Myocyte (in vitro differentiated cells): Measurements from ENCODE around the gene TRAPPC10. TPM values are rescaled to one million over a fixed set of nuclear protein-coding genes. Genes with fewer than 3 reads are reported as not detected.
"Not testable (repeated sequence)": the region's sequence is repeated elsewhere in the genome, so short reads cannot be mapped to it uniquely, and the experiment has no call there.

ENCODE experiments used
- DNase-seq: peaks from one replicate; pipeline ENCODE4 v3.0.0-alpha.2; 2012; ENCODE audit warnings: low read depth
- total RNA-seq: library from RNA; depleted of rRNA; stranded (reverse); fragments of >200 nt; gene quantifications from 2 replicates; pipeline ENCODE4 v1.2.3, GENCODE V29; 2014

Gene TRAPPC10
- total RNA-seq, 1 donor from 2014 or later, result 22.4 TPM

DNA sequence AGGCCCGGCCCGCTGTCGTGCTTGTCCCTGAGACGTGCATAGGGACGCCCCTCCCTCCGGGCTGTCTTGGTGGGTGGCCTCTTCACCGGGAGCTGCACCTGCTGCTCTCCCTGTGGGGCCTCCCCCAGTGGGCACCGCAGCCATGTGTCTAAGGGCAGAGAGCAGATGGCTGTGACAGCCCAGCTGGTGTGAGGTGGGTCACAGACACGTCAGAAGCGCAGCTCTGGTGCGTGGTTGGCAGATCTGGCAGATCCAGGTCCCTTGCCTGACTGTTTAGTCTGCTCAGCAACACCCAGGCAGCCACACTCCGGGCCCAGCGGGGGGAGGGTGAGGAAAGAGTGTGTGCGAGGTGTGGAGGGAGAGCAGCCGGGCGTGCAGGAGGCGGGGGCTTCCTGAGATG lies 131.3 kb downstream of the TRAPPC10 start:
- not testable (repeated sequence) for DNase-seq

DNA sequence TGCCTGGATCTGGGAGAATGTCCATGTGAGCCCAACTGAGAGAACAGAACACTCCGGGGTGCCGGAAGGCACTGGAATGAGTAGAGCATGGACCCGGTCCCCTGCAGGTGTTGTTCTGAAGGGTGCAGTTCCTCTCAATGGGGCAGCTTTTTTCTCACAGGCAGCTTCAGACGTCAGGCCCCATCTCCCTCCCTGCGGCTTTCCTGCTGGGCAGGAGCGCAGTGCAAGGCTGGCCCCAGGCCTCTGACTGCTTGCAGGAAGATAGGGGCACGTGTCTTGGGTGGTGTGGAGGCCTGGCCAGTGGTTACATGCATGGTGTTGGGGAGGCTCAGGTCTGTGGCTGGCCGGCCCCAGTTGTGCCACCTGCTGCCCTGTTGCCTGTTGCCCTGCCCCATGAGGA lies 131.9 kb downstream of the TRAPPC10 start:
- DNase-seq, result not testable (repeated sequence)

DNA sequence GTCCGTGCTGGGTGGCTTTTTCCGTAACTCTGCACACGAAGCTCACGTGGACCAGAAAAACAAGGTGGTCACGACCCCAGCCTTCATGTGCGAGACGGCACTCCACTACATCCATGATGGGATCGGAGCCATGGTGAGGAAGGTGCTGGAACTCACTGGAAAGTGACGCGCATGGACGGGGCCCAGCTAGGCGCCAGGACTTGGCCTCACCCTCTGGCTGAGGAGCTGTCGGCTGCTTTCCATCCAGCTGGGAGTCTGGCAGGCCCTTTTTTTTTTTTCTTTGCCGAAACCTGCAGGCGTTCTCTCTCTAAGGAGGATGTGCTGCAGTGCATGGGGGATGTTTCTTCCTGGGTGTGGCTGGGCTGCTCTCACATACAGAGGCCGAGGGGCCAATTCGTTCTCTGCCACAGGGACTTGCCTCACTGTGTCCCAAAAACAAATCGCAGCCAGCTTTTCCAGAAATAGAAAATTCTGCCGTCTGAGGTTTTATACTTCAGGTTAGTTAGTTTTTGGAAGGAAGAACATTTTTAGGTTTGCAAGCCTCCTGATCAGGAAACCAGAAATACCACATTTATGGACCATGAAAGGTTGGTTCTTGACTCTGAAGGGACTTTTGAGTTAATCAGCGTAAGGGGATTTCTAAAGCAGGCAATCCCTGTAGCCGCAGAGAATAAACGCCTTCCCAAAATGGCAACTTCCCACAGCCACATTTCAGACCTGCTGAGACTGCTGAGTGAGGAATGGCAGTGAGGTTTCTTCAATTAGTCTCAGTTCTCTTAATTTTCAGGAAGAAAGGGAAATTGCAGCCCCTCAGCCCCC lies 132.9 kb downstream of the TRAPPC10 start:
- not testable (repeated sequence) for DNase-seq

DNA sequence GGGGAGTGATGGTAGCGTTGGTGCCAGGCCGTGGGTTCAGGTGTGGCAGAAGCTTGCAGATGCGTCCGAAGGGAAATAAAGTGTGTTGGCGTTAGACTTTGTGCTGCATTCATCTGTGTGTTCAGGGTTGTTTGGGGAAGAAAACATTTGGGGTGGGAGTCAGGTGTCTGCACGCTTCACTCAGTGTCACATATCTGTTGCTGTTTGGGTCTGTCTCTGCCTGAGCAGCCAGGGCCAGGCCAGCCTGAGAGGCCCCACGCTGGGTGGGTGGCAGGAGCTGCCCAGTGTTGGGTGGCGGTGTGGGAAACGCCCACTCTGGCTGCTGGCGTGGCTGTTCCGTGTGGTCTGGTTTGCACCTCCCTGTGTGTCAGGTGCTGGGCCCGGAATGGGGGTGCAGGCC lies 133.5 kb downstream of the TRAPPC10 start:
- not testable (repeated sequence) for DNase-seq

DNA sequence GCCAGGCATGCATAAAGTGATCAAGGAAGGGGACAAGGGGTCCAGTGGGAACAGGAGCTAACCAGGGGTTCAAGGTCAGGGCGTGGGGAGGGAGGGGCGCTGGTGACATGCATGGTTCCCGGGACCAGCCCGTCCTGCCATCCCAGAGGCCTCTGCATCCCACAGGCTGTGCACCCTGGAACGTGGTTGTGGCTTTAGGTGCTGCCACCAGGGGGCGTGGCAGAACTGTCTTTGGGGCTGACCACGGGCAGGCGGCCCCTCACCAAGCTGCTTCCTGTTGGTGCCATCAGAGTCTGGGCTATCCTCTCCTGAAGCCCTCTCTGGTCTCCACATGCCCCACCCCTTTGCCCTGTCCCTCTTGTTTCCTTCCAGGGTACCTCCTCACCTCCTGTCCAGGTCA lies 135.0 kb downstream of the TRAPPC10 start:
- DNase-seq, result not testable (repeated sequence)

DNA sequence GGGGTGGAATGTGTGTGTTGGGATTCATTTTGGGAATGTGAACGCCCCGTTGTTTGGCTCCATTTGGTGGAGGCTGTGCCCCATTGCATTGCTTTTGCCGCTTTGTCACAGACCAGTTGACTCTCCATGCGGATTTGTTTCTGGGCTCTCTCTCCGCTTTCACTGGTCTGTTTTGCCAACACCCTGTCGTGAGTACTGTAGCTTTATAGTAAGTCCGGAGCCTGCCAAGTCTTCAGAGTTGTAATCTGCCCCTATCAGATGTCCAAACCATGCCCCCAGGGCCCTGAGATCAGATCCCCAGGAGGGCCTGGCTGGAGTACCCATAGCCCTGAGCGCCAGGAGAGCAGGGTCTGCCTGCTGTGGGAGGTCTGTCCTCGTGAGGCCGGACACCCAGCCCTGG lies 138.1 kb downstream of the TRAPPC10 start:
- not testable (repeated sequence) for DNase-seq

DNA sequence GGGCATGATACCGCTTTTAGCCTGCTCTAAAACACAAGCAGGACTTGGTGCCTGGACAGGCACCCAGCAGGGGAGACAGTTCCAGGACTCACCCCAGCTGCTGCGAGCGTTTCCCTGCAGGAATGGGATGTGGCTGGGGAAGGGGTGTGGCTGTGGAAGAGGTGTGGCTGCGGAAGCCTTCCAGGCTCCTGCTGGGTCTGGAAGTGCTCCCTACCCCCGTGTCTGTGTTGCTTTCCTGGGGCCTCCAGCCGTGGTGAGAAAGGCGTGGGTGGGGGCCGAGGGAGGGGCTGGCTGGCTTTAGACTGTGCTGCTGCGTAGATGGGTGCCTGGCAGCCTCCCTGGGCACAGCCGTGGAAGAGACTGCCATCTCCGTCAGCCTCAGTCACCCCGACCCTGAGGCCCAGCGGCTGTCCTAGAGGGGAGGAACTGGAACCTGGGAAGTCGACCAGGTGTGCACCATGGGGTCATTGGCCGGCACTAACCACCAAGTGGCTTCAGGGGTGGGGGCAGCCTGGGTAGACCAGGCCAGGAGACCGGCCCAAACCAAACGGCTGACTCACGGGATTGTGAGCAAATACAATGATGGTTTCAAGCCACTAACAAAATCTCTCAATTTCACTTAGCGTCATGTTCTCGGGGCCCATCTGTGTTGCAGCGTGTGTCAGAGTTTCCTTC lies 141.2 kb downstream of the TRAPPC10 start:
- DNase-seq, result peak; percentile 39

DNA sequence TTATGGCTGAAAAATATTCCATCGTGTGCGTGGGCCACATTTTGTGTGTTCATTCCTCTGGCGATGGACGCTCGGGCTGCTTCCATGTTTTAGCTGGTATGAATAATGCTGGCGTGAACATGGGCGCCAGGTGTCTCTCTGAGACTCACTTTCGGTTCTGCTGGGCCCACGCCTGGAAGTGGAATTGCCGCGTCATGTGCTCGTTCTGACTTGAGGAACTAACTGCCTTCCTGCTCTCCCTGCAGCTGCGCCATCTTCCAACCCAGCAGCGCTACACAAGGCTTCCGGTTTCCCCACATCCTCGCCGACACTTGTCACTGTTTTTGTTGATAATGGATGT lies 141.8 kb downstream of the TRAPPC10 start:
- not testable (repeated sequence) for DNase-seq

DNA sequence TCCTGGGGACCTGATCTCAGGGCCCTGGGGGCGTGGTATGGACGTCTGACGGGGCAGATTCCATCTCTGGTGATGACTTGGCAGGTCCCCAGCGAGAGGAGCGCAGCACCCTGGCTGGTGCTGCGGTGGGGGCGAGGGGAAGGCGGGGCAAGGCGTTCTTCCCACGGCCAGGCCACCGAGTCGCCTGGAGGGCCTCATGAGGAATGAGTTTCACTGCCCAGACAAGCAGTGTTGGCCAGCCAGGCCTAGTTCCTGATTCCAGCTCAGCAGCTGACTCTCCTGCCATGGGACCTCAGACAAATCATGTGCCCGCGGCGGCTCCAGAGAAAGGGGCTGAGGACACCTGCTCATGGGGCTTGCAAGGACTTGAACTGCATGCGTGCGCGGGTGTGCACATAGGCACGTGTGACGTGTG lies 142.7 kb downstream of the TRAPPC10 start:
- not testable (repeated sequence) for DNase-seq

DNA sequence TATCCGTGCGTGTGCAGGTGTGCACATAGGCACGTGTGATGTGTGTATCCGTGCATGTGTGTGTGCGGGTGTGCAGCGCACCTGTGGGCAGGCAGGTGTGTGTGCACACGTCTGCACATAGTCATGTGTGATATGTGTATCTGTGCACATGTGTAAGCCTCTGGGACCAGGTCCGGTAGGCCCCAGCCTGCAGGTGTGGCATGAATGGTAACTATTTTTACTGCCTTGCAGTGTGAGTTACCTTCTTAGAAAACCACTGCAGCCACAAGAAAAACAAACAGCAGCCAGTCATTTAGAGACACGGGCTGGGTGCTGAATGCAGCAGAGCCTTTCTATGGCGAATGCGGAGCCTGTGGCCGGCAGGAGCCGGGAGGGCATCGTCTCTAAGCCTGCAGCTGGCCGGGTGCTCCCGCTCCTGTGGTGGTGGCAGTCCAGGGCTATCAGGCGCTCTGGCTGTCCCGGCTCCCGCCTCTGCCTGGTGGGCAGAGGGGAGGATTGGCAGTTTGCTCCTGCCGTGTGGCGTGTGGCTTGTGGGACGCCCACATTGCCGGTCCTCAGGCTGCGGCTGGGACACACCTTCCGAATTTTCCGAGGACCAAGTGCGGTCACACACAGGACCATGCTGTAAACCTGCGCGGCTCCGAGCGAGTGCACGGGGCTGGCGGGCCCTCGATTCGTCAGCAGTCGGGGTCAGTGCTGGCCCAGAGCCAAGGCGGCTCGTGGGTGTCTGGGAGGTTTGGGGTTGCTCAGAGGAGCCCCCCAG lies 143.3 kb downstream of the TRAPPC10 start:
- DNase-seq, result not testable (repeated sequence)

DNA sequence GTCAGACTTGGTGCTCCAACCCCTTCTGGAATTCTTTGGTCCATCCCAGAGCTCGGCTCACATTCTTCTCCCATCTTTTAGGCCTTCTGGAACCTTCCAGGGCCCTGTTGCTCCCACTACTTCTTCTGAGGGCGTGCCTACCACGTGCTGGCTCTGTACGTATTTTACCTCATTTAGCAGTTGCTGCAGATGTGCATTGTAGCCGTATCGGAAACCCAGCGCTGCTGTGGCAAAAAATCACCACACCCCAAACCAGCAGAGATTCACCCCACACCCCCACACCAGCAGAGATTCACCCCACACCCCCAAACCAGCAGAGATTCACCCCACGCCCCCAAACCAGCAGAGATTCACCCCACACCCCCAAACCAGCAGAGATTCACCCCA lies 143.9 kb downstream of the TRAPPC10 start:
- DNase-seq, result not testable (repeated sequence)

Other genes with a start within 250 kb of the TRAPPC10 start
- gene CSTB, start 236.0 kb upstream of the TRAPPC10 start, total RNA-seq, result 6.9 and 12.5 TPM in 2 replicates
- gene RRP1, start 222.7 kb upstream of the TRAPPC10 start, total RNA-seq, result 21.6 and 22.5 TPM in 2 replicates
- 25.8 and 31.0 TPM in 2 replicates for gene AGPAT3, start 147.1 kb upstream of the TRAPPC10 start, total RNA-seq
- gene PWP2, start 95.1 kb downstream of the TRAPPC10 start, total RNA-seq, result 22.6 and 28.4 TPM in 2 replicates
- gene GATD3, start 121.4 kb downstream of the TRAPPC10 start, total RNA-seq, result 78.4 and 90.2 TPM in 2 replicates
- 4.1 and 7.4 TPM in 2 replicates for gene ICOSLG, start 228.6 kb downstream of the TRAPPC10 start, total RNA-seq
- not detected in 2 replicates for gene DNMT3L, start 249.6 kb downstream of the TRAPPC10 start, total RNA-seq